CD8-positive, alpha-beta memory T cell (primary cell): ENCODE data around the gene LRRC31. TPM values are rescaled to one million over a fixed set of nuclear protein-coding genes. Genes with fewer than 3 reads are reported as not detected.

Source experiments
- CTCF ChIA-PET: fragments of 350-600 bp; sonication (Branson Sonifier 250); formaldehyde crosslinking; loops from one replicate; lab custom pipeline; 2021; ENCODE audit warnings: antibody characterized with exemption; lab: Charles Lee
- POLR2A ChIA-PET: fragments of 350-600 bp; sonication (Branson Sonifier 250); formaldehyde crosslinking; loops from one replicate; lab custom pipeline; 2021; ENCODE audit warnings: antibody characterized with exemption; lab: Charles Lee
- DNase-seq, 5 donors: peaks; one replicate each; pipeline versions ENCODE4 v3.0.0 to v3.0.0-alpha.2; 2020 to 2022; ENCODE audit warnings: mixed read lengths in 1 of 5
- H3K27ac ChIP-seq: one replicate; pipeline ENCODE4 v1.7.0; 2013; ENCODE audit warnings: low read depth, mild to moderate bottlenecking, low read length, moderate library complexity
- H3K27me3 ChIP-seq: 2 replicates; pipeline ENCODE4 v1.7.0; 2013; ENCODE audit warnings: low read length, mild to moderate bottlenecking; ENCODE audit not compliant: insufficient read depth, poor library complexity, severe bottlenecking
- H3K36me3 ChIP-seq: 2 replicates; pipeline ENCODE4 v1.7.0; 2013; ENCODE audit warnings: mild to moderate bottlenecking, low read length, moderate library complexity; ENCODE audit not compliant: insufficient read depth
- H3K4me1 ChIP-seq: 2 replicates; pipeline ENCODE4 v1.7.0; 2013; ENCODE audit warnings: mild to moderate bottlenecking, low read length, moderate library complexity; ENCODE audit not compliant: insufficient read depth
- H3K4me3 ChIP-seq: 2 replicates; pipeline ENCODE4 v1.7.0; 2013; ENCODE audit warnings: mild to moderate bottlenecking, low read length
- H3K9me3 ChIP-seq: 2 replicates; pipeline ENCODE4 v1.7.0; 2013; ENCODE audit warnings: mild to moderate bottlenecking, low read length
- H3K27ac Mint-ChIP-seq, 8 donors: one replicate each; pipeline ENCODE4 v1.8.0; 2020 to 2021; ENCODE audit warnings: mixed read lengths in 8 of 8, mild to moderate bottlenecking in 6 of 8, inconsistent platforms in 3 of 8, moderate library complexity in 3 of 8
- H3K27me3 Mint-ChIP-seq, 2 donors: one replicate each; pipeline ENCODE4 v1.8.0; 2020 to 2021; ENCODE audit warnings: mixed read lengths in 2 of 2, mild to moderate bottlenecking in 1 of 2, moderate library complexity in 1 of 2
- H3K36me3 Mint-ChIP-seq, 3 donors: one replicate each; pipeline ENCODE4 v1.8.0; 2020 to 2021; ENCODE audit warnings: mixed read lengths in 3 of 3, inconsistent platforms in 1 of 3, mild to moderate bottlenecking in 1 of 3
- H3K4me1 Mint-ChIP-seq, 3 donors: one replicate each; pipeline ENCODE4 v1.8.0; 2020 to 2021; ENCODE audit warnings: mixed read lengths in 3 of 3, inconsistent platforms in 1 of 3, mild to moderate bottlenecking in 1 of 3
- H3K4me3 Mint-ChIP-seq, 7 donors: one replicate each; pipeline ENCODE4 v1.8.0; 2020 to 2021; ENCODE audit warnings: mixed read lengths in 7 of 7, mild to moderate bottlenecking in 6 of 7, moderate library complexity in 4 of 7, inconsistent platforms in 2 of 7
- H3K9me3 Mint-ChIP-seq, 5 donors: one replicate each; pipeline ENCODE4 v1.8.0; 2020 to 2022; ENCODE audit warnings: mixed read lengths in 5 of 5, mild to moderate bottlenecking in 3 of 5, moderate library complexity in 2 of 5, inconsistent platforms in 1 of 5
- polyA plus RNA-seq: library from polyadenylated mRNA; unstranded; fragments of 300-500 nt; fragmentation: Illumina TruSeq; gene quantifications from one replicate; pipeline ENCODE4 v1.2.3, GENCODE V29; 2021
- total RNA-seq, 2 experiments: library from RNA; stranded (reverse); gene quantifications; one replicate each; pipeline ENCODE4 v1.2.3, GENCODE V29; 2021

The LRRC31 gene
- total RNA-seq = not detected
- polyA plus RNA-seq = not detected

DNA sequence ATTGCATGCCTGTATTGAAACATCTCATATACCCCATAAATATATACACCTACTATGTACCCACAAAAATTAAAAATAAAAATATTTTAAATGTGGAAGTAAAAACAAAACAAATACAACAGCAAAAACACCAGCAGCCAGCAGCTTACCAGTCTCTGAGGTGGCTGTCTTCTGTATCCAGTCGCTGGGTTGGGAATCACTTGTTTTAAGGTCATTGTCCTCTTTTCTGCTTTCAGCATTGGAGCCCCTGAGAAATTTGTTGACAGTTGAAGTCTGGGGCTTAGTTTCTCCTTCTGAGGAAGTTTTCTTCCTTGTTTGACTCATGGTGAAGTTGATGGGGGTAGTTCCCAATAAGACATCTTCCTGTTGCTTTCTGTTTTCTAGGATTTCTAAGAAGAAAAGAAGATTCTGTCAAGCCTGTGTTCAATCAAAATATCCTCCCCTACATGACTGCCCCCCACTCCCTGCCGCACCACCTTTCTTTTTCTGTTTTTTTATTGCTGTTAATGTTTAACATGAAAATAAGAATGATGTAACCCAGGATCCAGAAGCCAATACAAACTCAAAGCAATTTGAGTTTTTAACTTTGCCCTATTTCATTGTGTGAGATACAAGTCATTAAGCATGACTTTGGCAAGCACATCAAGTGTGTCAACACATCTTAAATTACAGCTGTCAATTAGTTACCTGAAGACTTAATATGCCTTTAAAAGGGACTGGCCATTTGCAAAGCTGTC is at the start of gene LRRC31:
LRRC31 (minus strand) TSS at position 452 of the 737 bp plus-strand sequence; CDS start at position 324, 128 bp downstream.
- Histone ChIP-seq H3K27me3 (no peaks in the 10 kb centered on the region), H3K4me3 (no peak within 1 kb of the TSS), H3K27ac (no peak within 1 kb of the TSS), H3K9me3 (no peaks in the 10 kb centered on the region), H3K36me3 (no peaks in the 10 kb centered on the region), H3K4me1 (peaks cover 31% of the 10 kb centered on the region)
- ChIA-PET POLR2A (no interaction called here), CTCF (no interaction called here)
- Mint-ChIP-seq H3K4me3 (no peak within 1 kb of the TSS), H3K27me3 (peaks cover 8 to 17% of the 10 kb centered on the region in 2 donors), H3K27ac (no peak within 1 kb of the TSS), H3K36me3 (peaks cover 0 to 2% (median 0%) of the 10 kb centered on the region in 3 donors), H3K4me1 (peaks cover 7 to 13% (median 12%) of the 10 kb centered on the region in 3 donors), H3K9me3 (no peaks in the 10 kb centered on the region)
- no peak for DNase-seq

DNA sequence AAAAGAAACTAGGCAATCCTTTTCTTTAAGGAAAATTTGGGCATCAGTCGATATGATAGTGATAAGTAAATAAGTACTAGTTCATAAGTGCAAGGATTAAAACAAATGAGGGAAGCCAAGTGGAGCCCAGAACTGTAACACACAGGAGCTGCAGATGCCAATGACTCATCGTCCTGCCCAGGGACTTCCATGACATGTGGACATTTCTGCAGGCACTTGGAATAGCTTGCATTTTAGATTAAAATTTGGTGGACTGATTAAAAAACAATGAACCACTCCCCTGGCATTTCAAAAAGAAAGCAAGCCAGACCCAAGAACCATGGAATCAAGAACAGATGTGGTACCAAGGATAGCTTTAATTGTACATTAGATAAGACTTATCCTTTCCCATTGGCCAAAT is 44.6 kb upstream of the LRRC31 start:
- ChIA-PET CTCF (interaction anchor here (1.0 kb wide), 1 partner anchor 25 kb away, joined by 3 read pairs; no protein-coding TSS in a partner anchor), POLR2A (no interaction called here)
- Histone ChIP-seq H3K9me3 (no peaks in the 10 kb centered on the region), H3K27ac (no peak overlapping the region), H3K27me3 (no peaks in the 10 kb centered on the region), H3K4me1 (no peaks in the 10 kb centered on the region), H3K36me3 (no peaks in the 10 kb centered on the region), H3K4me3 (no peak overlapping the region)
- Mint-ChIP-seq H3K4me1 (no peaks in the 10 kb centered on the region), H3K27ac (no peak overlapping the region), H3K4me3 (no peak overlapping the region), H3K9me3 (no peaks in the 10 kb centered on the region), H3K36me3 (no peaks in the 10 kb centered on the region), H3K27me3 (peaks cover 2 to 4% of the 10 kb centered on the region in 2 donors)
- no peak for DNase-seq

DNA sequence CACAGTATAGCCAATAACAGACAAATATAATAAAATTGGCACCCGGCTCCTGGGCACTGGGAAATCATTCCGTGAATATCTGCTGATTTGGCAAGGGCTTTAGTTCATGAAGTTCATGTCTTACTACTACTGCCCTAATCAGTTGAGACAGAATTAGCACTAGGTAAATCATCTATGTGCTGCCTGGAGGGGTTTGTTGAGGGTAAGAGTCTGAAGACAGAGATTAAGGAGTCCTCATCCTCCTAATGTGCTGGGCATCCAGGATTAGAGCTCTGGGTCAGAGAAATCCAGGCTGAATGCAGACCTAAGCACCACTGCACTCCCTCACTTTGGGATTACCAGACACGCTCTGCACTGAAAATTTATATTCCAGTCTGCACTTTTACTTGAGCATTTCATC is 43.6 kb upstream of the LRRC31 start:
- Mint-ChIP-seq H3K9me3 (no peaks in the 10 kb centered on the region), H3K27ac (no peak overlapping the region), H3K4me3 (no peak overlapping the region), H3K27me3 (peaks cover 0 to 3% of the 10 kb centered on the region in 2 donors), H3K4me1 (no peaks in the 10 kb centered on the region), H3K36me3 (no peaks in the 10 kb centered on the region)
- Histone ChIP-seq H3K36me3 (no peaks in the 10 kb centered on the region), H3K4me3 (no peak overlapping the region), H3K4me1 (no peaks in the 10 kb centered on the region), H3K9me3 (no peaks in the 10 kb centered on the region), H3K27ac (no peak overlapping the region), H3K27me3 (no peaks in the 10 kb centered on the region)
- CTCF ChIA-PET = interaction anchor here (1.0 kb wide), 1 partner anchor 26 kb away, joined by 3 read pairs; no protein-coding TSS in a partner anchor
- POLR2A ChIA-PET = no interaction called here
- no peak for DNase-seq

DNA sequence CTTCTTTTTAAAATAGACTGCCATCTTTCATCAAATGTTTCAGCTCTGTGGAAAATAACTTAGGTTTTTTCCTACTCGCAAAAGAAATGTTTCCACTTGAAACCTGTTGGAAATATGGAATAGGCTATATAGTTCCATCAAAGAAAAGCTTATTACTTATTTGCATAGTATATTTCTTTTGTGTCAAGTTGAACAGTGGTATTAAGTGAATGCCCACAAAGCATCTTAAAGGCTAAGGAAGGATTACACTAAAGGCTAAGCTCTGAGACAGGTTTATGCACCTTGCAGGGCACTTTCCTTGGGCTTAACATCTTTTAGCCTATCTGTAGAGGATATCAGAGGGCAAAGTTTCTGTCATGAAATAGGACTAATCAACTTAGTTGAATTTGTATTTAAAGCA is 41.5 kb upstream of the LRRC31 start, which contains the start of gene SAMD7:
SAMD7 (plus strand) TSS at position 301 of the 400 bp plus-strand sequence. CDS start 7,927 bp downstream, outside the sequence.
- Mint-ChIP-seq H3K27me3 (peaks cover 3 to 6% of the 10 kb centered on the region in 2 donors), H3K4me3 (no peak within 1 kb of the TSS), H3K27ac (no peak within 1 kb of the TSS), H3K9me3 (no peaks in the 10 kb centered on the region), H3K4me1 (no peaks in the 10 kb centered on the region), H3K36me3 (no peaks in the 10 kb centered on the region)
- Histone ChIP-seq H3K36me3 (no peaks in the 10 kb centered on the region), H3K9me3 (no peaks in the 10 kb centered on the region), H3K27me3 (no peaks in the 10 kb centered on the region), H3K4me1 (no peaks in the 10 kb centered on the region), H3K27ac (no peak within 1 kb of the TSS), H3K4me3 (no peak within 1 kb of the TSS)
- ChIA-PET POLR2A (no interaction called here), CTCF (no interaction called here)
- DNase-seq = no peak

DNA sequence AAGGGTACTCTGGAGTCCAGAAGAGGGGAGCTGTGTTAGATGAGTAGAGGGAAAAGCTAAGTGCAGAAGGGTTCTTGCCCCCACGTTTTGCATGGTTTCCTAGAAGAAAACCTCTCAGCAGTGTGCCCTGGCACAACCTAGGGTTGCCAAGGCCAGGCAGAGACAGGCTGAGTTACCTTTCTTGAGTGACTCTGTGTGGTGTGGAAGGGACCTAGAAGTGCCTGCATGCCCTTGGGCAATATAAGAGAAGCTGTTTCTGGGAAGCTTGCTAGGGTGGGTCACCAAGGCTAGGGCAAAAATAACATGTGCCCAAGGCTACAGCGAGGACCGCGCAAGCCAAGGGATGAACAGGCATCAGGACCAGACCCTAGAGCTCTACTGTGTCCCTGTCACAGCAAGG is 38.2 kb upstream of the LRRC31 start:
- Mint-ChIP-seq H3K4me3 (no peak overlapping the region), H3K36me3 (peaks cover 0 to 6% (median 0%) of the 10 kb centered on the region in 3 donors), H3K27me3 (peaks cover 5 to 27% of the 10 kb centered on the region in 2 donors), H3K27ac (no peak overlapping the region), H3K4me1 (no peaks in the 10 kb centered on the region), H3K9me3 (peaks cover 0 to 9% (median 2%) of the 10 kb centered on the region in 5 donors)
- Histone ChIP-seq H3K27me3 (no peaks in the 10 kb centered on the region), H3K27ac (no peak overlapping the region), H3K9me3 (no peaks in the 10 kb centered on the region), H3K36me3 (no peaks in the 10 kb centered on the region), H3K4me1 (no peaks in the 10 kb centered on the region), H3K4me3 (no peak overlapping the region)
- DNase-seq = no peak
- ChIA-PET CTCF (no interaction called here), POLR2A (no interaction called here)

DNA sequence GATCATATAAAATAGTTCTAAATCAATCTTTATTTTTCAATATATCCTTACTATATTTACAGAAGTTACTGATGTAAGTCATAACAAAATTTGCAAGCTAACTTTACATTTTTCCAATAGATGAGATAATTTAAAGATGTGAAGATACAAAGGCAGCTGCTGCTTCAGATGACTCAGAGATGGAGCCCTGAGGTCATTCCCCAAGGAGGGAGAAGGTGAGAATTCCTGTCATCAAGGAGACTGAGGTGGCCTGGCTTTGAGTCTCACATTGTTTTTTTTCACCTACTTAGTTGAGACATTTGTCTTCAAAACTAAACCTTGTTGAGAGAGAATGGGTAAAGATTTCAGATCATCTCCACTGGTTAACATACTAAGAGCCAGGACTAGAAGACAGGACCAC is 37.7 kb upstream of the LRRC31 start:
- Mint-ChIP-seq H3K4me1 (no peaks in the 10 kb centered on the region), H3K27ac (no peak overlapping the region), H3K27me3 (peaks cover 7 to 27% of the 10 kb centered on the region in 2 donors), H3K36me3 (peaks cover 0 to 8% (median 0%) of the 10 kb centered on the region in 3 donors), H3K4me3 (no peak overlapping the region), H3K9me3 (peaks cover 0 to 14% (median 2%) of the 10 kb centered on the region in 5 donors)
- H3K4me1 ChIP-seq = no peaks in the 10 kb centered on the region
- H3K27ac ChIP-seq = no peak overlapping the region
- CTCF ChIA-PET = no interaction called here
- H3K9me3 ChIP-seq = no peaks in the 10 kb centered on the region
- DNase-seq = no peak
- no peaks in the 10 kb centered on the region for H3K27me3 ChIP-seq
- H3K4me3 ChIP-seq = no peak overlapping the region
- no peaks in the 10 kb centered on the region for H3K36me3 ChIP-seq
- POLR2A ChIA-PET = no interaction called here

DNA sequence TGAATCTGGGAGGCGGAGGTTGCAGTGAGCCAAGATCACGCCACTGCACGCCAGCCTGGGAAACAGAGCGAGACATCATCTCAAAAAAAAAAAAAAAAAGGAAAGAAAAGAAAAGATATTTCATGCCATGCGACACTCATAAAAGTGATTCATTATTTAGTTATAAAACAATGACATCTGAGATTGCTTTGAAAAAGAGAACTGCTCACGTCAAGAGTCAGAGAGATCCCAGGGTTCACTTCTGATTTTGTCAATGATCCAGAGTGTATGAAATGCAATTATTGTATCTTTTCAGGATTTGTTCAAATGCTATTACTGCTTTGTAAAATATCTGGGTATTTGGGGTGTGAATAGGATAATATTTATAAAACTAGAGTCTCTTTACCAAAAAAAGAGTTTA is 35.7 kb upstream of the LRRC31 start:
- Mint-ChIP-seq H3K9me3 (peaks cover 10 to 26% (median 14%) of the 10 kb centered on the region in 5 donors), H3K4me3 (no peak overlapping the region), H3K27me3 (peaks cover 7 to 31% of the 10 kb centered on the region in 2 donors), H3K4me1 (no peaks in the 10 kb centered on the region), H3K36me3 (peaks cover 0 to 17% (median 2%) of the 10 kb centered on the region in 3 donors), H3K27ac (no peak overlapping the region)
- no peaks in the 10 kb centered on the region for H3K36me3 ChIP-seq
- CTCF ChIA-PET = no interaction called here
- POLR2A ChIA-PET = no interaction called here
- no peaks in the 10 kb centered on the region for H3K4me1 ChIP-seq
- H3K27me3 ChIP-seq = no peaks in the 10 kb centered on the region
- H3K4me3 ChIP-seq = no peak overlapping the region
- H3K27ac ChIP-seq = no peak overlapping the region
- H3K9me3 ChIP-seq = no peaks in the 10 kb centered on the region
- no peak for DNase-seq

DNA sequence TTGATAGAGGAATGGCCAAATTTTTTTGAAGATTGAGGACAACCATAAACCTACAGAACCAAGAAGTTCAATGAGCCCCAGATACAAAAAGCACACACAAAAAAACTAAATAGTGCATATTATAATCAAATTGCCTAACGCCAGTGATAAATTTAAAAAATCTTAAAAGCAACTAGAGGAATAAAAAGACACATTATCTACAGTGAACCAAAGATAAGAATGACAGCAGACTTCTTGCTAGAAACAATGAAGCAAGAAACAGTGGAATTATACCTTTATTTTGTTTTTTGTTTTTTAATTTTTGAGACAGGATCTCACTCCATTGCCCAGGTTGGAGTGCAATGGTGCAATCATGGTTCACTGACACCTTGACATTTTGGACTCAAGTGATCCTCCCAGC is 31.7 kb upstream of the LRRC31 start:
- H3K27ac ChIP-seq = no peak overlapping the region
- no peaks in the 10 kb centered on the region for H3K36me3 ChIP-seq
- no peaks in the 10 kb centered on the region for H3K4me1 ChIP-seq
- DNase-seq = no peak
- H3K4me1 Mint-ChIP-seq = no peaks in the 10 kb centered on the region
- H3K36me3 Mint-ChIP-seq = peaks cover 0 to 22% (median 2%) of the 10 kb centered on the region in 3 donors
- H3K9me3 Mint-ChIP-seq = peaks cover 14 to 31% (median 19%) of the 10 kb centered on the region in 5 donors
- no peaks in the 10 kb centered on the region for H3K9me3 ChIP-seq
- no peak overlapping the region for H3K27ac Mint-ChIP-seq
- ChIA-PET CTCF (no interaction called here), POLR2A (no interaction called here)
- no peaks in the 10 kb centered on the region for H3K27me3 ChIP-seq
- no peak overlapping the region for H3K4me3 Mint-ChIP-seq
- H3K4me3 ChIP-seq = no peak overlapping the region
- H3K27me3 Mint-ChIP-seq = peaks cover 6 to 29% of the 10 kb centered on the region in 2 donors
